Testis (tissue), 2 donors: Measurements from ENCODE around the gene ITGB4.

Experiments used
- POLR2A ChIP-seq: fragments of 450-650 bp; IDR thresholded peaks from one replicate; pipeline ENCODE4 v1.6.1; 2017; ENCODE audit warnings: antibody characterized with exemption, mild to moderate bottlenecking, moderate library complexity
- TF ChIP-seq, protein P1 (sequence below), 3 experiments: fragments of 450-650 bp in 2 of 3; fragments of 200-600 bp in 1 of 3; sonication (generic) in 1 of 3; IDR thresholded peaks; one replicate each; pipeline ENCODE4 v1.5.1; 2016 to 2019; ENCODE audit warnings: antibody characterized with exemption in 3 of 3, mild to moderate bottlenecking in 2 of 3, moderate library complexity in 1 of 3

- TF ChIP-seq, protein P1, sequence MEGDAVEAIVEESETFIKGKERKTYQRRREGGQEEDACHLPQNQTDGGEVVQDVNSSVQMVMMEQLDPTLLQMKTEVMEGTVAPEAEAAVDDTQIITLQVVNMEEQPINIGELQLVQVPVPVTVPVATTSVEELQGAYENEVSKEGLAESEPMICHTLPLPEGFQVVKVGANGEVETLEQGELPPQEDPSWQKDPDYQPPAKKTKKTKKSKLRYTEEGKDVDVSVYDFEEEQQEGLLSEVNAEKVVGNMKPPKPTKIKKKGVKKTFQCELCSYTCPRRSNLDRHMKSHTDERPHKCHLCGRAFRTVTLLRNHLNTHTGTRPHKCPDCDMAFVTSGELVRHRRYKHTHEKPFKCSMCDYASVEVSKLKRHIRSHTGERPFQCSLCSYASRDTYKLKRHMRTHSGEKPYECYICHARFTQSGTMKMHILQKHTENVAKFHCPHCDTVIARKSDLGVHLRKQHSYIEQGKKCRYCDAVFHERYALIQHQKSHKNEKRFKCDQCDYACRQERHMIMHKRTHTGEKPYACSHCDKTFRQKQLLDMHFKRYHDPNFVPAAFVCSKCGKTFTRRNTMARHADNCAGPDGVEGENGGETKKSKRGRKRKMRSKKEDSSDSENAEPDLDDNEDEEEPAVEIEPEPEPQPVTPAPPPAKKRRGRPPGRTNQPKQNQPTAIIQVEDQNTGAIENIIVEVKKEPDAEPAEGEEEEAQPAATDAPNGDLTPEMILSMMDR (IDR thresholded peaks at IDR 0.05) = no peak
- TF ChIP-seq POLR2A = no peak
These were observed 14.1 kb upstream of the ITGB4 start for GRCh38 chr17:75707079-75707571.
